Measurements from ENCODE around the gene MEF2D.

Gene MEF2D

GRCh38 chr1:156439036-156439776, 61.4 kb downstream of the MEF2D start:
- no peak for DNase-seq

GRCh38 chr1:156438278-156438987, 62.1 kb downstream of the MEF2D start:
- DNase-seq = no peak

- DNase-seq = no peak
Observed at GRCh38 chr1:156437037-156437867, 63.3 kb downstream of the MEF2D start.

- no peak for DNase-seq
Observed at GRCh38 chr1:156436141-156437036, 64.2 kb downstream of the MEF2D start.

- no peak for DNase-seq
Observed at GRCh38 chr1:156435545-156436140, 64.9 kb downstream of the MEF2D start.

GRCh38 chr1:156434989-156435544, 65.5 kb downstream of the MEF2D start:
- no peak for DNase-seq

GRCh38 chr1:156433602-156434001, 67.0 kb downstream of the MEF2D start:
- no peak for DNase-seq

- no peak for DNase-seq
Observed at GRCh38 chr1:156433032-156433431, 67.5 kb downstream of the MEF2D start.

- no peak for DNase-seq
Observed at GRCh38 chr1:156432669-156433018, 67.9 kb downstream of the MEF2D start.

GRCh38 chr1:156431769-156432668, 68.6 kb downstream of the MEF2D start:
- DNase-seq = no peak

GRCh38 chr1:156431366-156431765, 69.2 kb downstream of the MEF2D start:
- no peak for DNase-seq

- DNase-seq = no peak
Observed at GRCh38 chr1:156430866-156431265, 69.7 kb downstream of the MEF2D start.

GRCh38 chr1:156430303-156430702, 70.3 kb downstream of the MEF2D start:
- DNase-seq = no peak

GRCh38 chr1:156429313-156430060, 71.1 kb downstream of the MEF2D start:
- no peak for DNase-seq

- no peak for DNase-seq
Observed at GRCh38 chr1:156428746-156429288, 71.8 kb downstream of the MEF2D start.

- DNase-seq = no peak
Observed at GRCh38 chr1:156427957-156428356, 72.6 kb downstream of the MEF2D start.

- DNase-seq = no peak
Observed at GRCh38 chr1:156425943-156426342, 74.6 kb downstream of the MEF2D start.

GRCh38 chr1:156424806-156425432, 75.7 kb downstream of the MEF2D start:
- DNase-seq = no peak

Measured in NCI-H2171 treated with DMSO at 0.1 percent for 48 hours (cell line).